ENCODE measurements around the gene LYPD3. TPM values are rescaled to one million over a fixed set of nuclear protein-coding genes. Genes with fewer than 3 reads are reported as not detected.
"Not testable (repeated sequence)": the region's sequence is repeated elsewhere in the genome, so short reads cannot be mapped to it uniquely, and the experiment has no call there.

LYPD3 gene
- total RNA-seq, 2 experiments from 2014 or later = not detected

DNA sequence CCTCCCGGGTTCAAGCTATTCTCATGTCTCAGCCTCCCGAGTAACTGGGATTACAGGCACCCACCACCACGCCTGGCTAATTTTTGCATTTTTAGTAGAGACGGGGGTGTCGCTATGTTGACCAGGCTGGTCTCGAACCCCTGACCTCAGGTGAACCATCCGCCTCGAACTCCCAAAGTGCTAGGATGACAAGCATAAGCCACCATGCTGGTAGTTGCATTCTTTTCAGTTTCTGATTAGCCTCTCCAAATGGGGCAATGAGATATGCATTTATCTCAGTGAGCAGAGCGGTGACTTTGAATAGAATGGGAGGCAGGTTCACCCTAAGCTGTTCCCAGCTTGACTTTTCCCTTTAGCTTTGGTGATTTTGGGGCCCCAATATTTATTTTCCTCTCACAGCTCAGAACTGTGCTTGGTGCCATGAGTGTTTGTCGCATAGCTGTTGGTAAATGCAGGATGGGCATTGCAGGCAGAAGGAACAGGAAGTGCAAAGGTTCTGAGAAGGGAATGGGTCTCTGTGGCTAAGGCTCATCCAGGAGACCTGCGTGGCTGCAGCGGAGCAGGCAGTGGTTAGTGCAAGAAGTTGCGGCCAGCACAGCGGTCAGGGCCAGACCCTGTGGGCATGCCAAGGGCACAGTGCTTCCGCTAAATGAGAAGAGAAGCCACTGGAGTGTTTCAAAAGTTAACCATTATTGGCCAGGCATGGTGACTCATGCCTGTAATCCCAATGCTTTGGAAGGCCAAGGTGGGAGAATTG lies 20.7 kb downstream of the LYPD3 start:
- H3K79me2 ChIP-seq (ENCODE audit: insufficient read depth, low read depth, low read length) = no peaks in the 10 kb centered on the region
- no peaks in the 10 kb centered on the region for H3K36me3 ChIP-seq (ENCODE audit: insufficient read depth, low read length)
- no peak overlapping the region for H3K4me2 ChIP-seq (ENCODE audit: low read length)
- BruUV-seq (replicated peaks) = no TSS peak
- H3K4me1 ChIP-seq (ENCODE audit: insufficient read depth, low read length, poor library complexity, severe bottlenecking) = no peaks in the 10 kb centered on the region
- no peak overlapping the region for H3K27ac ChIP-seq (ENCODE audit: low read depth, low read length, poor library complexity, severe bottlenecking)
- H3K9me2 ChIP-seq (ENCODE audit: insufficient read depth, low read length) = no peaks in the 10 kb centered on the region
- H3K4me3 ChIP-seq (ENCODE audit: low read depth, low read length, poor library complexity, severe bottlenecking) = no peak overlapping the region
- no peaks in the 10 kb centered on the region for H4K20me1 ChIP-seq (ENCODE audit: insufficient read depth, low read length)
- intact Hi-C loops (cut with micrococcal nuclease; ENCODE audit: unreplicated experiment) = loop anchor here (10.0 kb wide), 1 partner anchor 150 kb away; the partner anchor contains the start of genes IRGQ and ZNF576
- no peak for DNase-seq (ENCODE audit: low spot score)
- ChIA-PET CTCF (ENCODE audit: unreplicated experiment) (no interaction called here), POLR2A (no interaction called here)
- H2AFZ ChIP-seq (ENCODE audit: low read length) = no peak overlapping the region
- TF ChIP-seq EZH2phosphoT487 (IDR thresholded peaks at IDR 0.05; ENCODE audit: borderline replicate concordance, low read depth, low read length) = no peak
- TF ChIP-seq, protein P1, sequence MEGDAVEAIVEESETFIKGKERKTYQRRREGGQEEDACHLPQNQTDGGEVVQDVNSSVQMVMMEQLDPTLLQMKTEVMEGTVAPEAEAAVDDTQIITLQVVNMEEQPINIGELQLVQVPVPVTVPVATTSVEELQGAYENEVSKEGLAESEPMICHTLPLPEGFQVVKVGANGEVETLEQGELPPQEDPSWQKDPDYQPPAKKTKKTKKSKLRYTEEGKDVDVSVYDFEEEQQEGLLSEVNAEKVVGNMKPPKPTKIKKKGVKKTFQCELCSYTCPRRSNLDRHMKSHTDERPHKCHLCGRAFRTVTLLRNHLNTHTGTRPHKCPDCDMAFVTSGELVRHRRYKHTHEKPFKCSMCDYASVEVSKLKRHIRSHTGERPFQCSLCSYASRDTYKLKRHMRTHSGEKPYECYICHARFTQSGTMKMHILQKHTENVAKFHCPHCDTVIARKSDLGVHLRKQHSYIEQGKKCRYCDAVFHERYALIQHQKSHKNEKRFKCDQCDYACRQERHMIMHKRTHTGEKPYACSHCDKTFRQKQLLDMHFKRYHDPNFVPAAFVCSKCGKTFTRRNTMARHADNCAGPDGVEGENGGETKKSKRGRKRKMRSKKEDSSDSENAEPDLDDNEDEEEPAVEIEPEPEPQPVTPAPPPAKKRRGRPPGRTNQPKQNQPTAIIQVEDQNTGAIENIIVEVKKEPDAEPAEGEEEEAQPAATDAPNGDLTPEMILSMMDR (conservative IDR thresholded peaks at IDR 0.05; ENCODE audit: low read length) = no peak
- H3K9me3 ChIP-seq (ENCODE audit: low read length) = no peaks in the 10 kb centered on the region

DNA sequence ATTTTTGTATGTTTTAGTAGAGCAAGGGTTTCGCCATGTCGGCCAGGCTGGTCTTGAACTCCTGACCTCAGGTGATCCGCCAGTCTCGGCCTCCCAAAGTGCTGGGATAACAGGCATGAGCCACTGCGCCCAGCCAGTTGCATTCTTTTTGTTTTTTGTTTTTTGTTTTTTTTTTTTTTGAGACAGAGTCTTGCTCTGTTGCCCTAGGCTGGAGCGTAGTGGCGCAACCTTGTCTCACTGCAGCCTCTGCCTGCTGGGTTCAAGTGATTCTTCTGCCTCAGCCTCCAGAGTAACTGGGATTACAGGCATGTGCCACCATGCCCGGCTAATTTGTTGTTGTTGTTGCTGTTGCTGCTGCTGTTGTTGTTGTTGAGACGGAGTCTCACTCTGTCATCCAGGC lies 21.3 kb downstream of the LYPD3 start:
- not testable (repeated sequence) for BruUV-seq (replicated peaks); H3K36me3 ChIP-seq (ENCODE audit: insufficient read depth, low read length)
- intact Hi-C loops (cut with micrococcal nuclease; ENCODE audit: unreplicated experiment) = loop anchor here (10.0 kb wide), 1 partner anchor 151 kb away; the partner anchor contains the start of genes IRGQ and ZNF576

DNA sequence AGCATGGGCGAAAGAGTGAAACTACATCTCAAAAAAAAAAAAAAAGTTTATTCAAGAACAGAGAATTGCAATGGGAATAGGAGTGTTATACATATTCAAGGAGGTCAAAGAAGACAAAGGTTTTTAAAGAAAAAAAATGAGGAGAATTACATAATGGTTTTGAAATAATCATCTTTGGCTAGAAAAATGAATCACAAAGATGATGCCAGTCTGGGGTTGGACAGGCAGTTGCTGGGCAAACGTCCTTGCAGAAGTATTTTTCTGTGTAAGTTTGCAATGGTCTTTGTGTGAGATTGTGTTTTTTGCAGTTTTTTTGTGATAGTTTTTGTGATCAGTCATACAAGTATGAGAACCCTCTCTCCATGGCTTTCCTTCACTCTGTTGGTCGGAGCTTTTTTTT lies 23.7 kb downstream of the LYPD3 start:
- Histone ChIP-seq H3K4me1 (ENCODE audit: insufficient read depth, low read length, poor library complexity, severe bottlenecking) (peaks cover 7% of the 10 kb centered on the region), H3K9me2 (ENCODE audit: insufficient read depth, low read length) (no peaks in the 10 kb centered on the region), H3K79me2 (ENCODE audit: insufficient read depth, low read depth, low read length) (no peaks in the 10 kb centered on the region), H3K27ac (ENCODE audit: low read depth, low read length, poor library complexity, severe bottlenecking) (no peak overlapping the region), H3K9me3 (ENCODE audit: low read length) (no peaks in the 10 kb centered on the region), H3K36me3 (ENCODE audit: insufficient read depth, low read length) (no peaks in the 10 kb centered on the region), H3K4me2 (ENCODE audit: low read length) (no peak overlapping the region), H2AFZ (ENCODE audit: low read length) (no peak overlapping the region), H4K20me1 (ENCODE audit: insufficient read depth, low read length) (no peaks in the 10 kb centered on the region), H3K4me3 (ENCODE audit: low read depth, low read length, poor library complexity, severe bottlenecking) (no peak overlapping the region)
- TF ChIP-seq, protein P1 (conservative IDR thresholded peaks at IDR 0.05; ENCODE audit: low read length) = no peak
- no peak for TF ChIP-seq EZH2phosphoT487 (IDR thresholded peaks at IDR 0.05; ENCODE audit: borderline replicate concordance, low read depth, low read length)
- CTCF ChIA-PET (ENCODE audit: unreplicated experiment) = no interaction called here
- intact Hi-C loops (cut with micrococcal nuclease; ENCODE audit: unreplicated experiment) = loop anchor here (10.0 kb wide), 1 partner anchor 153 kb away; the partner anchor contains the start of genes IRGQ and ZNF576
- no TSS peak for BruUV-seq (replicated peaks)
- POLR2A ChIA-PET = no interaction called here
- no peak for DNase-seq (ENCODE audit: low spot score)

More for the DNA sequence above, 21.3 kb downstream of the LYPD3 start:
- H3K4me3 ChIP-seq (ENCODE audit: low read depth, low read length, poor library complexity, severe bottlenecking); H3K9me2 ChIP-seq (ENCODE audit: insufficient read depth, low read length); H3K4me1 ChIP-seq (ENCODE audit: insufficient read depth, low read length, poor library complexity, severe bottlenecking); H3K9me3 ChIP-seq (ENCODE audit: low read length); H3K79me2 ChIP-seq (ENCODE audit: insufficient read depth, low read depth, low read length); H3K4me2 ChIP-seq (ENCODE audit: low read length); H3K27ac ChIP-seq (ENCODE audit: low read depth, low read length, poor library complexity, severe bottlenecking); CTCF ChIA-PET (ENCODE audit: unreplicated experiment); H4K20me1 ChIP-seq (ENCODE audit: insufficient read depth, low read length); POLR2A ChIA-PET; DNase-seq (ENCODE audit: low spot score); H2AFZ ChIP-seq (ENCODE audit: low read length): not testable (repeated sequence)

All from OCI-LY7 (cell line).